ENCODE measurements around the gene LACRT.

Gene LACRT

GRCh38 chr12:54588110-54588889 lies 46.4 kb downstream of the LACRT start, which contains the start of gene PPP1R1A:
Gene PPP1R1A (minus strand): TSS chr12:54588659. CDS start chr12:54588488, 171 bp downstream.
- Mint-ChIP-seq H3K4me1 (ENCODE audit: low read depth in 2 of 2) (peaks cover 3 to 7% of the 10 kb centered on the region in 2 donors), H3K27ac (no peak within 1 kb of the TSS), H3K4me3 (peak within 1 kb of the TSS; percentile 6 to 23), H3K9me3 (no peaks in the 10 kb centered on the region), H3K36me3 (ENCODE audit: insufficient read depth) (no peaks in the 10 kb centered on the region), H3K27me3 (peaks cover 70 to 94% of the 10 kb centered on the region in 2 donors)
- no peak for ATAC-seq (replicated peaks)
- DNase-seq = no peak

GRCh38 chr12:54587315-54587873 lies 47.3 kb downstream of the LACRT start:
- no peak overlapping the region for H3K27ac Mint-ChIP-seq
- H3K4me1 Mint-ChIP-seq (ENCODE audit: low read depth in 2 of 2) = peaks cover 3 to 7% of the 10 kb centered on the region in 2 donors
- peaks cover 75 to 95% of the 10 kb centered on the region in 2 donors for H3K27me3 Mint-ChIP-seq
- peak overlapping the region in 1 of 2 donors; percentile 23 for H3K4me3 Mint-ChIP-seq
- no peaks in the 10 kb centered on the region for H3K9me3 Mint-ChIP-seq
- ATAC-seq (replicated peaks) = no peak
- no peaks in the 10 kb centered on the region for H3K36me3 Mint-ChIP-seq (ENCODE audit: insufficient read depth)
- no peak for DNase-seq

- DNase-seq (no peak), ATAC-seq (replicated peaks) (no peak)
- Mint-ChIP-seq H3K4me3 (no peak overlapping the region), H3K27ac (no peak overlapping the region), H3K36me3 (ENCODE audit: insufficient read depth) (no peaks in the 10 kb centered on the region), H3K27me3 (peaks cover 71 to 87% of the 10 kb centered on the region in 2 donors), H3K9me3 (no peaks in the 10 kb centered on the region), H3K4me1 (ENCODE audit: low read depth in 2 of 2) (peaks cover 3 to 7% of the 10 kb centered on the region in 2 donors)
Measured at GRCh38 chr12:54586620-54587019, 48.1 kb downstream of the LACRT start.

GRCh38 chr12:54585243-54585642 lies 49.5 kb downstream of the LACRT start:
- Mint-ChIP-seq H3K36me3 (ENCODE audit: insufficient read depth) (peaks cover under 1% of the 10 kb centered on the region), H3K27me3 (peaks cover 57 to 73% of the 10 kb centered on the region in 2 donors), H3K9me3 (no peaks in the 10 kb centered on the region), H3K4me1 (ENCODE audit: low read depth in 2 of 2) (peaks cover 3 to 7% of the 10 kb centered on the region in 2 donors), H3K27ac (no peak overlapping the region), H3K4me3 (no peak overlapping the region)
- DNase-seq (no peak), ATAC-seq (replicated peaks) (no peak)

- Mint-ChIP-seq H3K4me3 (no peak overlapping the region), H3K36me3 (ENCODE audit: insufficient read depth) (peaks cover 8% of the 10 kb centered on the region), H3K27me3 (peaks cover 46 to 62% of the 10 kb centered on the region in 2 donors), H3K9me3 (no peaks in the 10 kb centered on the region), H3K4me1 (ENCODE audit: low read depth in 2 of 2) (peaks cover 11 to 12% of the 10 kb centered on the region in 2 donors), H3K27ac (no peak overlapping the region)
- ATAC-seq (replicated peaks) (no peak), DNase-seq (no peak)
Measured at GRCh38 chr12:54584128-54584527, 50.6 kb downstream of the LACRT start.

GRCh38 chr12:54583726-54584125 lies 51.0 kb downstream of the LACRT start:
- Mint-ChIP-seq H3K27ac (no peak overlapping the region), H3K4me3 (no peak overlapping the region), H3K36me3 (ENCODE audit: insufficient read depth) (peaks cover 8% of the 10 kb centered on the region), H3K9me3 (no peaks in the 10 kb centered on the region), H3K4me1 (ENCODE audit: low read depth in 2 of 2) (peaks cover 7 to 9% of the 10 kb centered on the region in 2 donors), H3K27me3 (peaks cover 42 to 58% of the 10 kb centered on the region in 2 donors)
- no peak for ATAC-seq (replicated peaks)
- no peak for DNase-seq

- no peak for ATAC-seq (replicated peaks)
- H3K9me3 Mint-ChIP-seq = no peaks in the 10 kb centered on the region
- peaks cover 31 to 36% of the 10 kb centered on the region in 2 donors for H3K27me3 Mint-ChIP-seq
- peaks cover 6 to 8% of the 10 kb centered on the region in 2 donors for H3K4me1 Mint-ChIP-seq (ENCODE audit: low read depth in 2 of 2)
- H3K36me3 Mint-ChIP-seq (ENCODE audit: insufficient read depth) = peaks cover 11% of the 10 kb centered on the region
- H3K27ac Mint-ChIP-seq = no peak overlapping the region
- no peak for DNase-seq
- no peak overlapping the region for H3K4me3 Mint-ChIP-seq
Measured at GRCh38 chr12:54581412-54581811, 53.3 kb downstream of the LACRT start.
